Measurements from ENCODE around the gene BPIFB3. TPM values are rescaled to one million over a fixed set of nuclear protein-coding genes. Genes with fewer than 3 reads are reported as not detected.

Gene BPIFB3
- total RNA-seq, 1 donor from 2014 or later, result not detected

- TF ChIP-seq CTCF (IDR thresholded peaks at IDR 0.05; ENCODE audit: unreplicated experiment), result no peak
- H3K27ac Mint-ChIP-seq (ENCODE audit: unreplicated experiment), result no peak overlapping the region
- no peak for DNase-seq (ENCODE audit: low spot score)
- peaks cover 4% of the 10 kb centered on the region for H3K36me3 Mint-ChIP-seq (ENCODE audit: low read depth, unreplicated experiment)
- no peaks in the 10 kb centered on the region for H3K9me3 Mint-ChIP-seq (ENCODE audit: unreplicated experiment)
- peaks cover 6% of the 10 kb centered on the region for H3K4me1 Mint-ChIP-seq (ENCODE audit: unreplicated experiment)
- peaks cover 7% of the 10 kb centered on the region for H3K27me3 Mint-ChIP-seq (ENCODE audit: unreplicated experiment)
- H3K4me3 Mint-ChIP-seq (ENCODE audit: unreplicated experiment), result no peak overlapping the region
Observed at GRCh38 chr20:33010133-33010504, 43.6 kb upstream of the BPIFB3 start.

- no peak overlapping the region for H3K27ac Mint-ChIP-seq (ENCODE audit: unreplicated experiment)
- no peak for TF ChIP-seq CTCF (IDR thresholded peaks at IDR 0.05; ENCODE audit: unreplicated experiment)
- DNase-seq (ENCODE audit: low spot score), result no peak
- peaks cover 7% of the 10 kb centered on the region for H3K27me3 Mint-ChIP-seq (ENCODE audit: unreplicated experiment)
- H3K36me3 Mint-ChIP-seq (ENCODE audit: low read depth, unreplicated experiment), result peaks cover 4% of the 10 kb centered on the region
- H3K9me3 Mint-ChIP-seq (ENCODE audit: unreplicated experiment), result no peaks in the 10 kb centered on the region
- no peak overlapping the region for H3K4me3 Mint-ChIP-seq (ENCODE audit: unreplicated experiment)
- H3K4me1 Mint-ChIP-seq (ENCODE audit: unreplicated experiment), result peaks cover 6% of the 10 kb centered on the region
Observed at GRCh38 chr20:33010674-33011449, 42.8 kb upstream of the BPIFB3 start.

GRCh38 chr20:33012327-33013189 lies 41.1 kb upstream of the BPIFB3 start:
- Mint-ChIP-seq H3K36me3 (ENCODE audit: low read depth, unreplicated experiment) (no peaks in the 10 kb centered on the region), H3K27me3 (ENCODE audit: unreplicated experiment) (peaks cover 4% of the 10 kb centered on the region), H3K27ac (ENCODE audit: unreplicated experiment) (no peak overlapping the region), H3K4me3 (ENCODE audit: unreplicated experiment) (no peak overlapping the region), H3K9me3 (ENCODE audit: unreplicated experiment) (no peaks in the 10 kb centered on the region), H3K4me1 (ENCODE audit: unreplicated experiment) (peaks cover 6% of the 10 kb centered on the region)
- no peak for DNase-seq (ENCODE audit: low spot score)
- no peak for TF ChIP-seq CTCF (IDR thresholded peaks at IDR 0.05; ENCODE audit: unreplicated experiment)

GRCh38 chr20:33013701-33014326 lies 39.9 kb upstream of the BPIFB3 start:
- no peak overlapping the region for H3K4me3 Mint-ChIP-seq (ENCODE audit: unreplicated experiment)
- no peaks in the 10 kb centered on the region for H3K9me3 Mint-ChIP-seq (ENCODE audit: unreplicated experiment)
- no peak overlapping the region for H3K27ac Mint-ChIP-seq (ENCODE audit: unreplicated experiment)
- no peaks in the 10 kb centered on the region for H3K36me3 Mint-ChIP-seq (ENCODE audit: low read depth, unreplicated experiment)
- H3K27me3 Mint-ChIP-seq (ENCODE audit: unreplicated experiment), result peaks cover 4% of the 10 kb centered on the region
- no peak for TF ChIP-seq CTCF (IDR thresholded peaks at IDR 0.05; ENCODE audit: unreplicated experiment)
- H3K4me1 Mint-ChIP-seq (ENCODE audit: unreplicated experiment), result peaks cover 4% of the 10 kb centered on the region
- no peak for DNase-seq (ENCODE audit: low spot score)

Measured in endothelial cell (in vitro differentiated cells).